ENCODE measurements around the gene OR10AD1.

- no peak for TF ChIP-seq EZH2 (IDR thresholded peaks at IDR 0.05; ENCODE audit: low read depth)
- no peak for TF ChIP-seq CTCF (conservative IDR thresholded peaks at IDR 0.05)
Measured at GRCh38 chr12:48202766-48203165, 326 bp downstream of the OR10AD1 start.

All from PC-9 (cell line).